NCI-H187 treated with DMSO at 0.1 percent for 48 hours (cell line): ENCODE measurements around the gene ATRNL1.
"Not testable (repeated sequence)": the region's sequence is repeated elsewhere in the genome, so short reads cannot be mapped to it uniquely, and the experiment has no call there.

Experiments used
- DNase-seq: peaks from one replicate; lab custom pipeline; 2025; lab: John Stamatoyannopoulos, UW

Gene ATRNL1

DNA sequence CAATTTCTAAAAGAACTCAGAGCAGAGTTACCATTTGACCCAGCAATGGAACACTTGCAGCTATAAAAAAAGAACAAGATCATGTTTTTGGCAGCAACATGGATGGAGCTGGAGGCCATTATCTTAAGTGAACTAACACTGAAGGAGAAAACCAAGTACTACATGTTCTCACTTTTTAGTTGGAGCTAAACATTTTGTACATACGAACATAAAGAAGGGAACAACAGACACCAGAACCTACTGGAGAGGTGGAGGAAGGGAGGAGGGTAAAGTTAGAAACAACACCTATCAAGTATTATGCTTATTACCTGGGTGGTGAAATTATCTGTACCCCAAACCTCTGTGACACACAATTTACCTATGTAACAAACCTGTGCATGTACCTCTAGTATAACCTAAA lies 329.5 kb downstream of the ATRNL1 start:
- DNase-seq, result no peak

GRCh38 chr10:115427611-115428010 lies 334.4 kb downstream of the ATRNL1 start:
- DNase-seq, result no peak

- DNase-seq, result no peak
These were observed 339.1 kb downstream of the ATRNL1 start for GRCh38 chr10:115432188-115432819.

- DNase-seq, result no peak
These were observed 343.8 kb downstream of the ATRNL1 start for GRCh38 chr10:115436999-115437398.

- no peak for DNase-seq
These were observed 348.9 kb downstream of the ATRNL1 start for GRCh38 chr10:115441907-115442545.

- DNase-seq, result no peak
These were observed 363.6 kb downstream of the ATRNL1 start for GRCh38 chr10:115456812-115457211.

DNA sequence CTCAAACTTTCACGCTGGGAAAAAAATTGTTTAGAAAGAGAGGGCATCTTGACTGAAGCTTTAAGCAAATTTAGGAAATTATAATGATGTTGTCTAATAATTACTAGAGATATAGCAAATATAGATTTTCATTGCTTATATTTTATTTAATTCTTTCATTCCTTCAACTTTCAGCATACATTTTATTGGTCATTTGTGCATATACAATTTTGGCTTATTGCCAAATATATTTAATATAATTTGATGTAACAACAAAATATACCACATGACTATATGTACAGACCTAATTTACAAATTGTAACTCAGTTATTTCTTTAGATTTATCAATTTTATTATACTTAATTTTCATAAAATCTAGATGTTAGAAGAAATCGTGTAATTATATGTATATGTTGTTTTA lies 390.1 kb downstream of the ATRNL1 start:
- DNase-seq, result no peak

- DNase-seq, result no peak
These were observed 398.5 kb downstream of the ATRNL1 start for GRCh38 chr10:115491526-115492140.

DNA sequence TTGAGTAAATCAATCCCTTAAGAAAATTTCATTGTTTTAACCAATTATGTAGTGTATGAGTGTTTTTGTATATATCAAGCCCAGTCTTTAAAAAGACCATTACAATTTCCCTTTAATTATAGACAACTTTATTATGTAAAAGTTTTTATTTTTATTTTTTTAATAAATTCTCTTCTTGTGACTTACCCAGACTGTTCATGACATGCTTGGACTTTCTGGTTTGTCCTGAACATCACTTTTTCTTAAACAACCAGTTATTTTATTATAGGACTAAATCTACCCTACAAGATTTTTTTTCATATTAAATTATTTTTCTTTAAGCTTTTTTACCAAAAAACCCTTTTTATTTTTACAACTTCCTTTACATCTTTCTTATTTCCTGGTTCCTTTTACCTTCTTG lies 410.4 kb downstream of the ATRNL1 start:
- no peak for DNase-seq

- DNase-seq, result no peak
These were observed 421.7 kb downstream of the ATRNL1 start for GRCh38 chr10:115514895-115515294.

GRCh38 chr10:115525141-115525540 lies 432.0 kb downstream of the ATRNL1 start:
- DNase-seq, result no peak

DNA sequence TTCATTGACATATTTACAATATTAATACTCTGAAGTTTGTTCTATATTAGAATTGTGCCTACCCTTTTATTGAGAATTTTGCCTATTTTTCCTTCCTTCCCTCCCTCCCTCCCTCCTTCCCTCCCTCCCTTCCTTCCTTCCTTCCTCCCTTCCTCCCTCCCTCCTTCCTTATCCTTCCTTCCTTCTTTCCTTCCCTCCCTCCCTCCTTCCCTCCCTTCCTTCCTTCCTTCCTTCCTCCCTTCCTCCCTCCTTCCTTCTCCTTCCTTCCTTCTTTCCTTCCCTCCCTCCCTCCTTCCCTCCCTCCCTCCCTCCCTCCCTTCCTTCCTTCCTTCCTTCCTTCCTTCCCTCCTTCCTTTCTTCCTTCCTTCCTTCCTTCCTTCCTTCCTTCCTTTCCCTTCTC lies 434.5 kb downstream of the ATRNL1 start:
- not testable (repeated sequence) for DNase-seq

GRCh38 chr10:115536401-115536800 lies 443.2 kb downstream of the ATRNL1 start:
- not testable (repeated sequence) for DNase-seq

- DNase-seq, result no peak
These were observed 446.1 kb downstream of the ATRNL1 start for GRCh38 chr10:115539142-115539762.

GRCh38 chr10:115555887-115556402 lies 462.8 kb downstream of the ATRNL1 start:
- DNase-seq, result no peak

GRCh38 chr10:115558252-115558651 lies 465.1 kb downstream of the ATRNL1 start:
- DNase-seq, result no peak

GRCh38 chr10:115566867-115567266 lies 473.7 kb downstream of the ATRNL1 start:
- no peak for DNase-seq

DNA sequence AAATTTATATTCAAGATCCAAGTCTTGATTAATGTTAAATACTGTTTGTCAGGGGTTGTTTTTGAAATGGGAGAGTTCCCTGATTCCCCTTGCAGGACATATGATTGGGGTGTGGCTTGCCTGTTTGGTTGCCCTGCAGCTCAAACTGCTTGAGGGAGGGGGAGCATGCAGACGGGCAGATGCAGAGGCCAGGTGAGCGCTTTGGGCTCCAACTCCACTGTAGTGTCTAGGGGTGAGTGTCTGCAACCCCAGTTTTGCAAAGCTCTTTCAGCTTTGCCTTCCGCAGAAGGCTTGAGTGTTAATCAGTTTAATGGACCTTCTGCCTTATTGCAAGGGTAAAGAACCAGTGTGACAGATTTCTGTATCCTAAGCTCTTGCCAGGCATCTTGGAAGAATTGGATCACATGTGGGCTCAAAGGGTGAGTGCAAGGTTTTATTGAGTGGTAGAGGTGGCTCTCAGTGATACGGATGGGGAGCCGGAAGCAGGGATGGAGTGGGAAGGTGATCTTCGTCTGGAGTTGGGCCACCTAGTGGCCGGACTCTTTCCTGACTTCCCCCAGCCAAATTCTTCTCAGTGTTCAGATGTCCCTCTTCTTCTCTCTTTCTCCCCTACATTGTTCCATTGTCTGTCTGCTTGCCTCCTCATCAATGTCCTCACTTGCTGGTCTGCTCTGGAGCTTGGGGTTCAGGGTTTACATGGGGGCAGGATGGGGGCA lies 479.7 kb downstream of the ATRNL1 start:
- no peak for DNase-seq

GRCh38 chr10:115580239-115580638 lies 487.1 kb downstream of the ATRNL1 start:
- DNase-seq, result no peak

GRCh38 chr10:115593060-115593459 lies 499.9 kb downstream of the ATRNL1 start:
- DNase-seq, result no peak

DNA sequence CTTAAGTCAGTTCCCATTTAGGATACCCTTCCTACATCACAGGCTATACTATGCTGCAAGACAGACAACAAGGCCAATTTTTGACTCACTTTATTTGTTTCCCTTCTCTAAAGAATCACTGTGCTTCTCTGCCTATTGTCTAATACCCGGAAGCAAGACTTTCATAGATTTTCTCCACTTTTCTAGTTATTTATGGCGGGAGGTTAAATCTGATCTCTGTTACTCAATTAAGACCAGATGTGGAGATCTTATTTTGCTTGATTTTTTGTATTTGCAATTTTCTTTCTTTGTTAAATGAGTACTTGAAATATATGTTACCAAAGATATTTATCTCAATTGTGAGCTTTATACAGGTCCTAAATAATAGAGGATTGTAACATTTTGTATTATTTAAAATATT lies 511.5 kb downstream of the ATRNL1 start:
- DNase-seq, result no peak

DNA sequence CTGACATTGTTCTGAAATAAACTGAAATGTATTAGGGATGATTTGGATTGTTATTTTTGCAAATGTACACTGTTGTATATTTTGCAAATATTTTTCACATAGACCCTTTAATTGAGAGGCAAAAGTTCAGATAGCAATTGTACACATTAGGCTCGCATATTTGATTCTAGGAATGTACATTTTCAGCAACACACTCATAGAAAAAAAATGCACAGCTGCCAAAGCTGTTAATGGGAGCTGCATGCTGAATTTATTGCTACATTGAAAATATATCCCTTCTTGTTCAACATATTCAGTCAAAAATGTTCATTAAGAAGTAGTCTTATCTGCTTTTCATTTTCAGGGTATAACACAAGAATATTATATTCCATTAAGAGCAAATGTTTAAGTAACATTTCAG lies 512.9 kb downstream of the ATRNL1 start:
- no peak for DNase-seq
